Hematopoietic multipotent progenitor cell (in vitro differentiated cells): ENCODE data around the gene CD8B2. TPM values are rescaled to one million over a fixed set of nuclear protein-coding genes. Genes with fewer than 3 reads are reported as not detected.
"Not testable (repeated sequence)": the region's sequence is repeated elsewhere in the genome, so short reads cannot be mapped to it uniquely, and the experiment has no call there.

Experiments
- DNase-seq, 3 donors: peaks; one replicate each; pipeline ENCODE4 v3.0.0-alpha.2; 2011 to 2015; ENCODE audit warnings: low read depth in 2 of 3, low spot score in 2 of 3
- total RNA-seq: library from RNA; depleted of rRNA; stranded (reverse); fragments of >200 nt; gene quantifications from one replicate; pipeline ENCODE4 v1.2.3, GENCODE V29; 2012

The CD8B2 gene
- total RNA-seq, 1 donor = under 0.01 TPM

GRCh38 chr2:106511476-106511901 is 24.3 kb downstream of the CD8B2 start:
- DNase-seq = peak in 2 of 3 donors; percentile 15 to 39

GRCh38 chr2:106511934-106512333 is 24.8 kb downstream of the CD8B2 start:
- DNase-seq = not testable (repeated sequence)

- DNase-seq = not testable (repeated sequence)
Observed at GRCh38 chr2:106513391-106513790, 26.2 kb downstream of the CD8B2 start.

- DNase-seq = not testable (repeated sequence)
Observed at GRCh38 chr2:106514827-106515226, 27.7 kb downstream of the CD8B2 start.

GRCh38 chr2:106516436-106516835 is 29.3 kb downstream of the CD8B2 start:
- DNase-seq = no peak

GRCh38 chr2:106516864-106517263 is 29.7 kb downstream of the CD8B2 start:
- DNase-seq = no peak

- DNase-seq = no peak
Observed at GRCh38 chr2:106517329-106517728, 30.2 kb downstream of the CD8B2 start.

- DNase-seq = no peak
Observed at GRCh38 chr2:106519767-106520166, 32.6 kb downstream of the CD8B2 start.

GRCh38 chr2:106521016-106521415 is 33.9 kb downstream of the CD8B2 start:
- no peak for DNase-seq

- no peak for DNase-seq
Observed at GRCh38 chr2:106523976-106524665, 37.0 kb downstream of the CD8B2 start.

GRCh38 chr2:106530866-106531265 is 43.7 kb downstream of the CD8B2 start:
- no peak for DNase-seq

- DNase-seq = no peak
Observed at GRCh38 chr2:106531676-106532214, 44.6 kb downstream of the CD8B2 start.

- DNase-seq = no peak
Observed at GRCh38 chr2:106532236-106532635, 45.1 kb downstream of the CD8B2 start.

- no peak for DNase-seq
Observed at GRCh38 chr2:106534471-106534870, 47.3 kb downstream of the CD8B2 start.

GRCh38 chr2:106536490-106536889 is 49.3 kb downstream of the CD8B2 start:
- DNase-seq = no peak

GRCh38 chr2:106537047-106537446 is 49.9 kb downstream of the CD8B2 start:
- DNase-seq = peak in 1 of 3 donors; percentile 22

GRCh38 chr2:106537791-106538191 is 50.6 kb downstream of the CD8B2 start:
- DNase-seq = no peak

- no peak for DNase-seq
Observed at GRCh38 chr2:106540886-106541285, 53.7 kb downstream of the CD8B2 start.

GRCh38 chr2:106541333-106541732 is 54.2 kb downstream of the CD8B2 start:
- no peak for DNase-seq

- peak; percentile 45 to 85 (median 65) for DNase-seq
Observed at GRCh38 chr2:106542746-106543359, 55.7 kb downstream of the CD8B2 start.

GRCh38 chr2:106545007-106545406 is 57.8 kb downstream of the CD8B2 start:
- DNase-seq = no peak

GRCh38 chr2:106546391-106546990 is 59.3 kb downstream of the CD8B2 start:
- DNase-seq = peak in 2 of 3 donors; percentile 61 to 73
